Hindlimb muscle (tissue), 1 donor: Measurements from ENCODE around the gene UGT1A8. TPM values are rescaled to one million over a fixed set of nuclear protein-coding genes. Genes with fewer than 3 reads are reported as not detected.
"Not testable (repeated sequence)": the region's sequence is repeated elsewhere in the genome, so short reads cannot be mapped to it uniquely, and the experiment has no call there.

Experiments
- DNase-seq: peaks from one replicate; pipeline ENCODE4 v3.0.0-alpha.2; 2013
- polyA plus RNA-seq: library from polyadenylated mRNA; unstranded; fragments of 120-200 nt; gene quantifications from one replicate; pipeline ENCODE4 v1.2.1, GENCODE V29; 2013; ENCODE audit not compliant: insufficient read length

Gene UGT1A8
- polyA plus RNA-seq, 1 donor: not detected

GRCh38 chr2:233643128-233643527 is 25.7 kb downstream of the UGT1A8 start:
- no peak for DNase-seq

GRCh38 chr2:233646033-233646432 is 28.6 kb downstream of the UGT1A8 start:
- DNase-seq: not testable (repeated sequence)

- no peak for DNase-seq
Measured at GRCh38 chr2:233650981-233651380, 33.5 kb downstream of the UGT1A8 start.

GRCh38 chr2:233651430-233651829 is 34.0 kb downstream of the UGT1A8 start:
- DNase-seq: no peak

- DNase-seq: no peak
Measured at GRCh38 chr2:233654501-233654900, 37.1 kb downstream of the UGT1A8 start.

GRCh38 chr2:233655043-233655442 is 37.6 kb downstream of the UGT1A8 start:
- no peak for DNase-seq

GRCh38 chr2:233655943-233656342 is 38.5 kb downstream of the UGT1A8 start:
- not testable (repeated sequence) for DNase-seq

- no peak for DNase-seq
Measured at GRCh38 chr2:233656443-233656842, 39.0 kb downstream of the UGT1A8 start.

GRCh38 chr2:233658610-233659009 is 41.2 kb downstream of the UGT1A8 start:
- DNase-seq: no peak

- no peak for DNase-seq
Measured at GRCh38 chr2:233663911-233664310, 46.5 kb downstream of the UGT1A8 start.

GRCh38 chr2:233668605-233669260 is 51.3 kb downstream of the UGT1A8 start:
- DNase-seq: no peak

- DNase-seq: no peak
Measured at GRCh38 chr2:233671290-233672161, 54.1 kb downstream of the UGT1A8 start, which contains the start of gene UGT1A9. Gene UGT1A9, plus strand, starts transcription at chr2:233671898. Its CDS starts 37 bp downstream, at chr2:233671935.

GRCh38 chr2:233672886-233673285 is 55.5 kb downstream of the UGT1A8 start:
- DNase-seq: no peak

GRCh38 chr2:233673896-233674295 is 56.5 kb downstream of the UGT1A8 start:
- no peak for DNase-seq

GRCh38 chr2:233674314-233674713 is 56.9 kb downstream of the UGT1A8 start:
- no peak for DNase-seq

- DNase-seq: no peak
Measured at GRCh38 chr2:233674995-233675394, 57.6 kb downstream of the UGT1A8 start.

- DNase-seq: no peak
Measured at GRCh38 chr2:233676046-233676445, 58.6 kb downstream of the UGT1A8 start.

- DNase-seq: no peak
Measured at GRCh38 chr2:233679196-233679595, 61.8 kb downstream of the UGT1A8 start.

- no peak for DNase-seq
Measured at GRCh38 chr2:233680361-233681045, 63.1 kb downstream of the UGT1A8 start.

- DNase-seq: no peak
Measured at GRCh38 chr2:233681521-233682099, 64.2 kb downstream of the UGT1A8 start, which contains the start of gene UGT1A7. Gene UGT1A7, plus strand, starts transcription at chr2:233681901. Its CDS starts 37 bp downstream, at chr2:233681938.

- DNase-seq: no peak
Measured at GRCh38 chr2:233684640-233685039, 67.2 kb downstream of the UGT1A8 start.

- DNase-seq: no peak
Measured at GRCh38 chr2:233686928-233687327, 69.5 kb downstream of the UGT1A8 start.

- no peak for DNase-seq
Measured at GRCh38 chr2:233688341-233688740, 70.9 kb downstream of the UGT1A8 start.
